ENCODE data around the gene KCNAB2.

GRCh38 chr1:6048179-6048867 lies 2.6 kb downstream of the KCNAB2 start:
- TF ChIP-seq CTCF (IDR thresholded peaks at IDR 0.05) (no peak), POLR2AphosphoS5 (IDR thresholded peaks at IDR 0.05) (no peak)

All from breast epithelium (tissue), 3 donors.